ENCODE data around the gene DNAJC2.

GRCh38 chr7:103293526-103293925, 51.0 kb downstream of the DNAJC2 start:
- TF ChIP-seq PATZ1 (CRISPR knock-in tag; IDR thresholded peaks at IDR 0.05; ENCODE audit: borderline replicate concordance): no peak
- no peak for TF ChIP-seq ISL1 (CRISPR knock-in tag; IDR thresholded peaks at IDR 0.05)
- TF ChIP-seq ZNF565 (CRISPR knock-in tag; conservative IDR thresholded peaks at IDR 0.05; ENCODE audit: low read depth): no peak
- no peak for TF ChIP-seq ZFP3 (CRISPR knock-in tag; IDR thresholded peaks at IDR 0.05)
- TF ChIP-seq ZNF8 (CRISPR knock-in tag; IDR thresholded peaks at IDR 0.05): no peak
- TF ChIP-seq, protein P1, sequence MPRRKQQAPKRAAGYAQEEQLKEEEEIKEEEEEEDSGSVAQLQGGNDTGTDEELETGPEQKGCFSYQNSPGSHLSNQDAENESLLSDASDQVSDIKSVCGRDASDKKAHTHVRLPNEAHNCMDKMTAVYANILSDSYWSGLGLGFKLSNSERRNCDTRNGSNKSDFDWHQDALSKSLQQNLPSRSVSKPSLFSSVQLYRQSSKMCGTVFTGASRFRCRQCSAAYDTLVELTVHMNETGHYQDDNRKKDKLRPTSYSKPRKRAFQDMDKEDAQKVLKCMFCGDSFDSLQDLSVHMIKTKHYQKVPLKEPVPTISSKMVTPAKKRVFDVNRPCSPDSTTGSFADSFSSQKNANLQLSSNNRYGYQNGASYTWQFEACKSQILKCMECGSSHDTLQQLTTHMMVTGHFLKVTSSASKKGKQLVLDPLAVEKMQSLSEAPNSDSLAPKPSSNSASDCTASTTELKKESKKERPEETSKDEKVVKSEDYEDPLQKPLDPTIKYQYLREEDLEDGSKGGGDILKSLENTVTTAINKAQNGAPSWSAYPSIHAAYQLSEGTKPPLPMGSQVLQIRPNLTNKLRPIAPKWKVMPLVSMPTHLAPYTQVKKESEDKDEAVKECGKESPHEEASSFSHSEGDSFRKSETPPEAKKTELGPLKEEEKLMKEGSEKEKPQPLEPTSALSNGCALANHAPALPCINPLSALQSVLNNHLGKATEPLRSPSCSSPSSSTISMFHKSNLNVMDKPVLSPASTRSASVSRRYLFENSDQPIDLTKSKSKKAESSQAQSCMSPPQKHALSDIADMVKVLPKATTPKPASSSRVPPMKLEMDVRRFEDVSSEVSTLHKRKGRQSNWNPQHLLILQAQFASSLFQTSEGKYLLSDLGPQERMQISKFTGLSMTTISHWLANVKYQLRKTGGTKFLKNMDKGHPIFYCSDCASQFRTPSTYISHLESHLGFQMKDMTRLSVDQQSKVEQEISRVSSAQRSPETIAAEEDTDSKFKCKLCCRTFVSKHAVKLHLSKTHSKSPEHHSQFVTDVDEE (CRISPR knock-in tag; IDR thresholded peaks at IDR 0.05): no peak
- TF ChIP-seq ZFP30 (CRISPR knock-in tag; IDR thresholded peaks at IDR 0.05): no peak
- TF ChIP-seq ESRRG (CRISPR knock-in tag; IDR thresholded peaks at IDR 0.05): no peak
